NCI-H524 treated with DMSO at 0.1 percent for 48 hours (cell line): ENCODE data around the gene RFT1.
"Not testable (repeated sequence)": the region's sequence is repeated elsewhere in the genome, so short reads cannot be mapped to it uniquely, and the experiment has no call there.

Experiments used
- DNase-seq: peaks from one replicate; lab custom pipeline; 2025; lab: John Stamatoyannopoulos, UW

Gene RFT1

GRCh38 chr3:53065841-53066480 is 64.3 kb downstream of the RFT1 start:
- no peak for DNase-seq

DNA sequence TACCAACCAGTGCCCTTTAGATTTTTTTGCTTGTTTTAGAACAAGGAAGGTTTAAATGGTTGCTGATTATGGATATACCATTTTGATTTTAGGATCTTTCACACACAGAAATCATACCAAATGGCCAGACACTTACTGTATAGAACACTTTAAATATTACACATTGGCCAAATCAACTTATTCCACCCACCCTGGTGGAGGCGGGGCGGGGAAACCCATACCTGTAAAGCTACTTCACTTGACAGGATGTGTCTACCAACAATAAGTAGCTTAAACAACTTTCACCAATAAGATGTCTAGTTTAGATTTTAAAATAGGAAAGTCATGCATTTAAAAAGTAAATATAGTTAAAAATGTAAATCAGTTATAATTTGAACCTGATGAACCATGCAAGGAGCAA is 67.3 kb downstream of the RFT1 start:
- DNase-seq = no peak

DNA sequence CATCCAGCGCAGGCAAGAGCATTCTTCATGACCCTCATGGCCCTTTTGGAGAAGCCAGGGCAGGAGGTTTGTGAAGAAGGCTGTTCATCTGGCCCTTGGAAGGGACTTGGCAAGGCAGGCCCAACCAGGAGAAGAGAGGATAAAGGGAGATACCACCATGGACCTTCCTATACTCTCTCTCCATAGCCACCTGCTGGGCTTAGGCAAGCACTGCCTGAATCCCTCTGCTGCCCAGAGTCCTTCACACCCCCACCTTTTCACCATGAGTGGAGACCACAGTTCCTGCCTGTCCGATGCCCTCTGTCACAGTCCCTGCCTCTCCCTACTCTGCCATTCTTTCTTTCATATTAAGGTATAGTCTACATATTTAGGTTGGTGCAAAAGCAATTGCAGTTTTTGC is 73.8 kb downstream of the RFT1 start:
- no peak for DNase-seq

- DNase-seq = not testable (repeated sequence)
Measured at GRCh38 chr3:53054233-53054632, 76.0 kb downstream of the RFT1 start.

- no peak for DNase-seq
Measured at GRCh38 chr3:53051929-53052328, 78.3 kb downstream of the RFT1 start.

- no peak for DNase-seq
Measured at GRCh38 chr3:53049987-53050386, 80.2 kb downstream of the RFT1 start.

- DNase-seq = no peak
Measured at GRCh38 chr3:53046171-53047170, 83.8 kb downstream of the RFT1 start.

GRCh38 chr3:53045518-53046170 is 84.6 kb downstream of the RFT1 start, which contains the start of gene SFMBT1:
Gene SFMBT1, minus strand, starts transcription at chr3:53046073. Its CDS starts 76,945 bp downstream, at chr3:52969128.
- no peak for DNase-seq

GRCh38 chr3:53044711-53045517 is 85.3 kb downstream of the RFT1 start:
- DNase-seq = no peak

DNA sequence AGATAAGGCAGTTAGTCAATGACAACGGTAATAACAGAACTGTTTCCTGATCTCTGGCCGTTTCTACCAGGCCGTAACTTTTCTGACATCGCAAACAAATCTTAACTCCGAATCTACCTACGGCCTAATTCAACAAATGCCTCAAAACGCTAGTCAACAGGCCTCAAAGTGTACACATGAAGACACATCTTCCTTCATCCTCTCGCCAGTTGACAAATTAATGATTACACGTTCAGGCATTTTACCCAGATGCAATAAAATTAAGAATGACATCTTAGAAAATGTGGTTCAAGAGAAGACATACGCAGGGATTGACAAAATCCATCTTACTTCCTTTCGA is 85.9 kb downstream of the RFT1 start:
- no peak for DNase-seq

DNA sequence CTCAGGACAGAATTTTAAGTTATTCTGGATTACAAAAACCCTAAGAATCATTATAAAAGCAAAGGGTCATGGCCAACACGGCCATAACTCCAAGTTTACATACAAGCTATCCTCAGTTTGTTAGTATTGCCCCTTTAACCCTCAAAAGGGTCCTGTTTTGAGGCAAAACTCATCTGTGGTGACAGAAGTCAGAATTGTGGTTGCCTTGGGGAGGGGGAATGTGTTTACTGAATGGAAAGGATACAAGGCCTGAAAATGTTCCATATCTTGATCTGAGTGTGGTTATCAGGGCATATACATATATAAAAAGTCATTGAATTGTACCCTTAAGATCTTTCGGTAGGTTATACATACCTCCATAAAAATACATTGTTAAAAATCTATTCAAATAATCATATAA is 86.5 kb downstream of the RFT1 start:
- no peak for DNase-seq

GRCh38 chr3:53042651-53043050 is 87.6 kb downstream of the RFT1 start:
- DNase-seq = no peak

DNA sequence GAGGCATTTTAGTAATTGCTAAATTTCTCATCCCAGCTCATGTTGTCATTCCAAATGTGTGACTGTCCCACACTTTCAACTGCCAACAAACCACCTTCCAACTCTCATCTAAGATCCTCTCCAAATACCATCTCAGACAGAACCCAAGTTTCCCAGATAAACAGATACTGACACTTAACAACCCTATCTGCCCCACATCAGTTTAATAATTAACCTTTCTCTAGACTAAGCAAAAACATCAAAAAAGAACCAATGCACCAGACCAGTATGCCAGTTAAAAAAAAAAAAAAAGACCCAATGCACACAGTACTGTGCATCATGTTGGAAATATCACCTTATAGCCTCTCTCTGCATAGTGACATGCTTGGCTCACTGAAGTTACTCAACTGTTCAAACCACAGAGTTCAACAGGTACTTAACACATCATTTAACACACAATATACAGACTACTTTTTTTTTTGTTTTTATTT is 89.8 kb downstream of the RFT1 start:
- DNase-seq = no peak

DNA sequence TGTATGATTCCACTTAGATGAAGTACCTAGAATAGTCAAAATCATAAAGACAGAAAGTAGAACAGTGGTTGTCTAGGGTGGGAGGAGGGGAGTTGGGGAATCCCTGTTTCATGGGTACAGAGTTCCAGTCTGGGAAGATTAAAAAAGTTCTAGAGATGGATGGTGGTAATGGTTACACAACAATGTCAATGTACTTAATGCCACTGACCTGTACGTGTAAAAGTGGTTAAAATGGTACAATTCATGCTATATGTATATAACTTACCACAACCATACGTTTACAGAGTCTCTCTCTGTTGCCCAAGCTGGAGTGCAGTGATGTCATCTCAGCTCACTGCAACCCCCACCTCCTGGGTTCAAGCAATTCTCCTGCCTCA is 90.9 kb downstream of the RFT1 start:
- DNase-seq = no peak

DNA sequence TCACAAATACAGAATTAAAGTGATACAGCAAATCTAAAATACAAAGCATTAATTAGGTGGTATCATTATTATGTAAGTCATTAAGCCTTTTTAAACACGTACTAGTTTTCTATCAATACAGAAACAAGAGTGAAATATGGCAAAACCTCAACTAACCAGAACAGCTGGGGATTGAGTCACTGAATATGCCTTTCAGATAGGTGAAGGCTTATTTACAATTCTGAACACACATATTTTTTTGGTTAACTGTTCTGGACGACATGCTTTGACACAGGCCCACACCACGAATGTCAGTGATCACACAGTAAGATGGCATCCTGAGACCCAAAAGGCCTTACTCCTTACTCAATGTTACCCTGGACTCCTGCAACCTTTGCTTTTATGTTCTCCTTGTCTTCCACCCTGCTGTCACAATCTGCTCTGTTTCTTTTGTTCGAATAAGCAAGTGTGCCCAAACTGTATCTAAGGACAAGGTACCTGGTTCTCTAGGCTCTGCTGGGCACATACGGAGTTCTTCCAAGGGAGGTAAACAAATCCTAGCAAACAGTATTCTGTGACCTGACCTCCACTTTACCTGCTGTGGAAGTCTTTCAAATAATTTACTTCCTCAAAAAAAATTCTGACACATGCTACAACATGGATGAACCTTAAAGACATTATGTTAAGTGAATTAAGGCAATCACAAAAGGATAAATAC is 91.4 kb downstream of the RFT1 start:
- no peak for DNase-seq
